Measurements from ENCODE around the gene PIK3C2A.

The PIK3C2A gene

DNA sequence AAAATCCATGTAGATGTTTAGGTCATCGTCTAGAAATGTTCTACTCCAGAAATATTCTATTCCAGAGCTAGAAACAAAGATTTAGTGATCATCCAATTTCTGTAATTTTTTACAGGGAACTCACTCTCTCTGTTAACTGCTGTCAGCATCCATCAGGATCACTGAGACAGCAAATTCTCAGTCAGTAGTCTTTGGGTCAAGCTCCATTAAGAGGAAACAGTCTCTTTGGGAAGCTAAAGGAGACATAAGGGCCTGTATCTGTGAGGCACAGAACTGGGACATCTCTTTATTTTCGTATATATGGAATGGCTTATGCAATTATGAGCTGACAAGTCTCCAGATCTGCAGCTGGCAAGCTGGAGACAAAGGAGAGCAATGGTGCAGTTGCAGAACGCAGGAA lies 48.3 kb downstream of the PIK3C2A start:
- DNase-seq (ENCODE audit: low spot score) = no peak

Measured in AG20443 (cell line).